ENCODE measurements around the gene DGKB. TPM values are rescaled to one million over a fixed set of nuclear protein-coding genes. Genes with fewer than 3 reads are reported as not detected.

Gene DGKB
- polyA plus RNA-seq, 1 donor (not counting 4 experiments of a cell fraction or from before 2014, with no cell fraction given) = 0.01 TPM

DNA sequence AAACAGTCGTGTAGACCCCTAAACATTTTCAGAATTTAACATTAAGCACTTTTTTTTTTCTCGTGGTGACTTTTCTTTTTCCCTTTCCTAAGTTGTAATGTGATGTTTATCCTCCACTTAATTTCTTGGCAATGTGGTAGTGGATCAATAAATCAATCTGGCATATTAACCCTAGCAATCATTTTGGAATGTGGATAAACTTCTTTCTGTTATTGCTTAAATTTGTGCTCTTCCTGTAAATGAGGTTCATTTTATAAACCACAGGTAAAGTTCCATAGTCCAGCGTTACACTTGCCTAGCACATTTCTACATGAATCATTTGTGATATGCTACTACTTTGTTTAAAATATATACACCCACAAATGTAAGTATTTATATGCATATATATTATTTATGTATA lies 665.7 kb downstream of the DGKB start:
- no peak overlapping the region for H3K4me2 ChIP-seq (ENCODE audit: control insufficient read depth, extremely low read depth, insufficient read depth, low read depth, low read length)
- no peak for TF ChIP-seq CTCF (optimal IDR thresholded peaks at IDR 0.05 in 1 of 3, IDR thresholded peaks at IDR 0.05 in 1 of 3, conservative IDR thresholded peaks at IDR 0.05 in 1 of 3; ENCODE audit: extremely low read depth in 1 of 3, insufficient read depth in 2 of 3, low read length in 3 of 3)
- no peak for TF ChIP-seq EZH2 (IDR thresholded peaks at IDR 0.05; ENCODE audit: low read length)

GRCh38 chr7:14235056-14235455 lies 667.5 kb downstream of the DGKB start:
- no peaks in the 10 kb centered on the region for H3K4me1 ChIP-seq (ENCODE audit: control insufficient read depth, extremely low read depth, insufficient read depth, low read length)
- FAIRE-seq = no peak
- dilution Hi-C loops (cut with MboI; ENCODE audit: extremely low pct_ligation_motif_present, low sequenced_read_pairs) = no loop called here
- no peak for TF ChIP-seq CTCF (optimal IDR thresholded peaks at IDR 0.05 in 1 of 3, IDR thresholded peaks at IDR 0.05 in 1 of 3, conservative IDR thresholded peaks at IDR 0.05 in 1 of 3; ENCODE audit: extremely low read depth in 1 of 3, insufficient read depth in 2 of 3, low read length in 3 of 3)
- TF ChIP-seq EZH2 (IDR thresholded peaks at IDR 0.05; ENCODE audit: low read length) = no peak
- no peaks in the 10 kb centered on the region for H4K20me1 ChIP-seq (ENCODE audit: control insufficient read depth, extremely low read depth, insufficient read depth, low read length)
- H3K27ac ChIP-seq (ENCODE audit: control insufficient read depth, insufficient read depth, low read length) = no peak overlapping the region
- no peak overlapping the region for H3K9ac ChIP-seq (ENCODE audit: control insufficient read depth, extremely low read depth, insufficient read depth, low read length)
- no peaks in the 10 kb centered on the region for H3K36me3 ChIP-seq (ENCODE audit: control insufficient read depth in 2 of 2, extremely low read depth in 1 of 2, insufficient read depth in 2 of 2, low read length in 2 of 2)
- H3K4me3 ChIP-seq (ENCODE audit: control insufficient read depth in 2 of 3, extremely low read depth in 1 of 3, insufficient read depth in 2 of 3, low read depth in 1 of 3, low read length in 3 of 3) = no peak overlapping the region
- no peaks in the 10 kb centered on the region for H3K27me3 ChIP-seq (ENCODE audit: control insufficient read depth, extremely low read depth, insufficient read depth, low read length)
- H3K9me1 ChIP-seq (ENCODE audit: control insufficient read depth, extremely low read depth, insufficient read depth, low read length) = no peaks in the 10 kb centered on the region
- H3K79me2 ChIP-seq (ENCODE audit: control insufficient read depth, insufficient read depth, low read length) = no peaks in the 10 kb centered on the region
- H3K9me3 ChIP-seq (ENCODE audit: control insufficient read depth, low read depth, low read length) = no peaks in the 10 kb centered on the region
- H3K4me2 ChIP-seq (ENCODE audit: control insufficient read depth, extremely low read depth, insufficient read depth, low read depth, low read length) = no peak overlapping the region
- DNase-seq (ENCODE audit: low read depth, low spot score) = no peak
- H2AFZ ChIP-seq (ENCODE audit: control insufficient read depth, low read length) = no peak overlapping the region

More for the DNA sequence above, 665.7 kb downstream of the DGKB start:
- no peak for DNase-seq (ENCODE audit: low read depth, low spot score)
- no peak for FAIRE-seq
- Histone ChIP-seq H3K9me3 (ENCODE audit: control insufficient read depth, low read depth, low read length) (no peaks in the 10 kb centered on the region), H3K27me3 (ENCODE audit: control insufficient read depth, extremely low read depth, insufficient read depth, low read length) (no peaks in the 10 kb centered on the region), H4K20me1 (ENCODE audit: control insufficient read depth, extremely low read depth, insufficient read depth, low read length) (no peaks in the 10 kb centered on the region), H3K4me3 (ENCODE audit: control insufficient read depth in 2 of 3, extremely low read depth in 1 of 3, insufficient read depth in 2 of 3, low read depth in 1 of 3, low read length in 3 of 3) (no peak overlapping the region), H3K79me2 (ENCODE audit: control insufficient read depth, insufficient read depth, low read length) (no peaks in the 10 kb centered on the region), H3K9ac (ENCODE audit: control insufficient read depth, extremely low read depth, insufficient read depth, low read length) (no peak overlapping the region), H3K4me1 (ENCODE audit: control insufficient read depth, extremely low read depth, insufficient read depth, low read length) (no peaks in the 10 kb centered on the region), H3K27ac (ENCODE audit: control insufficient read depth, insufficient read depth, low read length) (no peak overlapping the region), H3K9me1 (ENCODE audit: control insufficient read depth, extremely low read depth, insufficient read depth, low read length) (no peaks in the 10 kb centered on the region), H3K36me3 (ENCODE audit: control insufficient read depth in 2 of 2, extremely low read depth in 1 of 2, insufficient read depth in 2 of 2, low read length in 2 of 2) (no peaks in the 10 kb centered on the region), H2AFZ (ENCODE audit: control insufficient read depth, low read length) (no peak overlapping the region)
- dilution Hi-C loops (cut with MboI; ENCODE audit: extremely low pct_ligation_motif_present, low sequenced_read_pairs) = no loop called here

Measured in keratinocyte (primary cell).